H1 (cell line): ENCODE data around the gene LRP11. TPM values are rescaled to one million over a fixed set of nuclear protein-coding genes. Genes with fewer than 3 reads are reported as not detected.

Source experiments
- CTCF ChIA-PET: fragments of 300-600 bp; sonication (Branson Sonifier 250); formaldehyde crosslinking; loops from one replicate; lab custom pipeline; 2021; ENCODE audit not compliant: partially characterized antibody; lab: Charles Lee
- POLR2A ChIA-PET: fragments of 300-600 bp; sonication (Branson Sonifier 250); formaldehyde crosslinking; loops from one replicate; lab custom pipeline; 2021; ENCODE audit warnings: inconsistent platforms; ENCODE audit not compliant: partially characterized antibody; lab: Charles Lee
- DNase-seq, 2 experiments: peaks; one replicate each; pipeline versions ENCODE4 v3.0.0 to v3.0.0-alpha.2; 2010 to 2022; ENCODE audit warnings: low spot score in 2 of 2, low read depth in 1 of 2, mixed read lengths in 1 of 2
- FAIRE-seq: peaks from 2 replicates; lab custom pipeline; 2011; peaks lifted over from hg19 to GRCh38; lab: Jason Lieb, UNC
- H2AFZ ChIP-seq: 2 replicates; pipeline ENCODE4 v1.8.1; 2012; ENCODE audit warnings: low read length, inconsistent platforms
- H2AK5ac ChIP-seq: 2 replicates; pipeline ENCODE4 v1.6.1; 2013; ENCODE audit warnings: low read depth, low read length
- H2BK120ac ChIP-seq: replicated peaks from 2 replicates; pipeline ENCODE3; 2013; ENCODE audit warnings: low read depth, low read length, inconsistent platforms
- H2BK12ac ChIP-seq: 2 replicates; pipeline ENCODE4 v1.6.1; 2013; ENCODE audit warnings: low read depth, low read length
- H2BK15ac ChIP-seq: 2 replicates; pipeline ENCODE4 v1.6.1; 2013; ENCODE audit warnings: low read length
- H2BK20ac ChIP-seq: 2 replicates; pipeline ENCODE4 v1.6.1; 2013; ENCODE audit warnings: low read length
- H2BK5ac ChIP-seq: 2 replicates; pipeline ENCODE4 v1.6.1; 2013; ENCODE audit warnings: low read depth, low read length
- H3K14ac ChIP-seq: 2 replicates; pipeline ENCODE4 v1.6.1; 2013; ENCODE audit warnings: inconsistent platforms; ENCODE audit not compliant: insufficient read length
- H3K18ac ChIP-seq: 2 replicates; pipeline ENCODE4 v1.6.1; 2013; ENCODE audit warnings: low read length; ENCODE audit errors: extremely low read depth
- H3K23ac ChIP-seq: 2 replicates; pipeline ENCODE4 v1.6.1; 2013; ENCODE audit warnings: inconsistent platforms; ENCODE audit not compliant: insufficient read length
- H3K23me2 ChIP-seq: 2 replicates; pipeline ENCODE4 v1.6.1; 2013; ENCODE audit warnings: low read depth, low read length
- H3K27ac ChIP-seq: 2 replicates; pipeline ENCODE4 v1.6.1; 2011; ENCODE audit warnings: low read depth, low read length, inconsistent platforms
- H3K27me3 ChIP-seq, 4 experiments: replicated peaks in 1 of 4; 1 replicate in 1 of 4; 2 replicates in 3 of 4; pipeline versions ENCODE4 v1.6.1 to v1.8.1; 2011 to 2013; ENCODE audit warnings: low read length in 3 of 4, mild to moderate bottlenecking in 3 of 4, inconsistent platforms in 2 of 4, mixed read lengths in 2 of 4, moderate library complexity in 1 of 4; ENCODE audit not compliant: control insufficient read depth in 3 of 4, insufficient read depth in 3 of 4; ENCODE audit errors: extremely low read depth in 1 of 4
- H3K36me3 ChIP-seq, 4 experiments: 2 replicates each; pipeline versions ENCODE4 v1.6.1 to v1.8.1; 2011 to 2013; ENCODE audit warnings: mild to moderate bottlenecking in 4 of 4, low read length in 3 of 4, moderate library complexity in 2 of 4, control low read depth in 1 of 4, inconsistent platforms in 1 of 4; ENCODE audit not compliant: insufficient read depth in 4 of 4, control insufficient read depth in 2 of 4
- H3K4ac ChIP-seq: replicated peaks from 2 replicates; pipeline ENCODE3; 2013; ENCODE audit warnings: low read length, low read depth, mixed read lengths, inconsistent platforms; ENCODE audit not compliant: insufficient read length
- H3K4me1 ChIP-seq, 4 experiments: replicated peaks in 1 of 4; 1 replicate in 1 of 4; 2 replicates in 3 of 4; pipeline versions ENCODE4 v1.6.1 to v1.8.1; 2011 to 2013; ENCODE audit warnings: low read length in 3 of 4, inconsistent platforms in 2 of 4, mixed read lengths in 1 of 4; ENCODE audit not compliant: insufficient read depth in 4 of 4, control insufficient read depth in 3 of 4
- H3K4me2 ChIP-seq, 2 experiments: 2 replicates each; pipeline versions ENCODE4 v1.6.1 to v1.8.1; 2011 to 2013; ENCODE audit warnings: low read depth in 2 of 2, low read length in 2 of 2, control low read depth in 1 of 2, inconsistent platforms in 1 of 2, mild to moderate bottlenecking in 1 of 2; ENCODE audit not compliant: insufficient read depth in 1 of 2
- H3K4me3 ChIP-seq, 4 experiments: fragments of 200-600, 300-600 bp in 1 of 4; sonication (generic), shearing (Covaris generic), sonication (Bioruptor Twin) in 1 of 4; 2 replicates each; pipeline versions ENCODE4 v1.5.1 to v1.8.1; 2011 to 2016; ENCODE audit warnings: low read length in 4 of 4, low read depth in 3 of 4, control low read depth in 2 of 4, inconsistent platforms in 2 of 4, mild to moderate bottlenecking in 2 of 4, mixed read lengths in 1 of 4, moderate library complexity in 1 of 4; ENCODE audit not compliant: insufficient read depth in 2 of 4; ENCODE audit errors: extremely low read depth in 1 of 4
- H3K56ac ChIP-seq: replicated peaks from 2 replicates; pipeline ENCODE3; 2013; ENCODE audit warnings: low read depth, mild to moderate bottlenecking, mixed read lengths, low read length, inconsistent platforms; ENCODE audit not compliant: insufficient read length
- H3K79me1 ChIP-seq: 2 replicates; pipeline ENCODE4 v1.6.1; 2013; ENCODE audit warnings: low read depth, low read length, control low read depth
- H3K79me2 ChIP-seq, 2 experiments: 2 replicates each; pipeline versions ENCODE4 v1.6.1 to v1.8.1; 2012 to 2013; ENCODE audit warnings: low read length in 2 of 2, mild to moderate bottlenecking in 2 of 2, inconsistent platforms in 1 of 2; ENCODE audit not compliant: insufficient read depth in 2 of 2, control insufficient read depth in 1 of 2
- H3K9ac ChIP-seq, 4 experiments: replicated peaks in 1 of 4; 1 replicate in 1 of 4; 2 replicates in 3 of 4; pipeline versions ENCODE4 v1.6.1 to v1.8.1; 2011 to 2013; ENCODE audit warnings: low read depth in 3 of 4, low read length in 3 of 4, control low read depth in 2 of 4, mild to moderate bottlenecking in 2 of 4, moderate library complexity in 2 of 4, inconsistent platforms in 1 of 4; ENCODE audit errors: extremely low read depth in 1 of 4
- H3K9me3 ChIP-seq, 2 experiments: 2 replicates each; pipeline versions ENCODE4 v1.6.1 to v1.8.1; 2012 to 2013; ENCODE audit warnings: mild to moderate bottlenecking in 2 of 2, moderate library complexity in 2 of 2, control low read depth in 1 of 2, inconsistent platforms in 1 of 2, low read depth in 1 of 2, low read length in 1 of 2, mixed read lengths in 1 of 2; ENCODE audit not compliant: insufficient read depth in 2 of 2
- H4K20me1 ChIP-seq, 2 experiments: replicated peaks in 1 of 2; 2 replicates each; pipeline versions ENCODE3 to v1.8.1; 2011 to 2013; ENCODE audit warnings: inconsistent platforms in 2 of 2, low read length in 2 of 2, mild to moderate bottlenecking in 1 of 2; ENCODE audit not compliant: insufficient read depth in 2 of 2, control insufficient read depth in 1 of 2
- H4K5ac ChIP-seq: 2 replicates; pipeline ENCODE4 v1.6.1; 2013; ENCODE audit warnings: low read length, low read depth, mixed read lengths, inconsistent platforms; ENCODE audit not compliant: insufficient read length
- H4K8ac ChIP-seq: 2 replicates; pipeline ENCODE4 v1.8.0; 2013; ENCODE audit warnings: mild to moderate bottlenecking, moderate library complexity, low read length, inconsistent platforms; ENCODE audit not compliant: insufficient read depth; ENCODE audit errors: extremely low read depth
- H4K91ac ChIP-seq: replicated peaks from 2 replicates; pipeline ENCODE3; 2013; ENCODE audit warnings: low read length, mixed read lengths, inconsistent platforms; ENCODE audit not compliant: insufficient read length
- CBX8 ChIP-seq: fragments of 300-800, 300-1000 bp; sonication (generic); IDR thresholded peaks from 2 replicates; pipeline ENCODE4 v1.7.1; 2016; ENCODE audit warnings: low read depth, low read length, borderline replicate concordance
- EGR1 ChIP-seq: IDR thresholded peaks from 2 replicates; pipeline ENCODE4 v1.6.1; 2011; ENCODE audit warnings: low read depth, low read length, borderline replicate concordance
- MAFK ChIP-seq: IDR thresholded peaks from 2 replicates; pipeline ENCODE4 v1.6.1; 2012; ENCODE audit warnings: low read depth, mild to moderate bottlenecking, improper control_type of control experiment, low read length
- WGBS, 2 experiments: shearing (Covaris generic) in 1 of 2; methylation state at CpG; one replicate each; pipeline versions ENCODE4 v1.1.6 to v1.1.7; 2013 to 2015; ENCODE audit warnings: low lambda C conversion rate in 2 of 2, mixed read lengths in 2 of 2, inconsistent platforms in 1 of 2, low coverage in 1 of 2, missing lambda C conversion rate in 1 of 2; ENCODE audit not compliant: insufficient replicate concordance in 2 of 2, insufficient coverage in 1 of 2, insufficient read length in 1 of 2; ENCODE audit errors: extremely low coverage in 1 of 2, missing lambda C conversion rate in 1 of 2; 5-methylcytosine and 5-hydroxymethylcytosine counted together
- polyA plus RNA-seq, 7 experiments: library from polyadenylated mRNA; depleted of rRNA in 3 of 7; stranded (reverse) in 5 of 7; unstranded in 2 of 7; fragments of >200 nt in 5 of 7; fragments of 200-250 nt in 2 of 7; gene quantifications; 1 replicate in 5 of 7; 2 replicates in 1 of 7; 4 replicates in 1 of 7; pipeline versions ENCODE4 v1.2.1 to v1.2.3, GENCODE V29; 2011 to 2013; ENCODE audit warnings: missing spikeins in 2 of 7, mixed read lengths in 2 of 7
- total RNA-seq: library from RNA; stranded (reverse); fragmentation: NEBNext Ultra II Directional; extraction: Animal tissue kit (Norgen Biotek cat#: 25700); gene quantifications from 2 replicates; pipeline ENCODE4 v1.2.1, GENCODE V29; 2021

The LRP11 gene
- total and polyA plus RNA-seq, 2 of the 8 experiments (the other 6 are each of a cell fraction or from before 2014, with no cell fraction given), result 11.0 to 20.0 TPM

DNA sequence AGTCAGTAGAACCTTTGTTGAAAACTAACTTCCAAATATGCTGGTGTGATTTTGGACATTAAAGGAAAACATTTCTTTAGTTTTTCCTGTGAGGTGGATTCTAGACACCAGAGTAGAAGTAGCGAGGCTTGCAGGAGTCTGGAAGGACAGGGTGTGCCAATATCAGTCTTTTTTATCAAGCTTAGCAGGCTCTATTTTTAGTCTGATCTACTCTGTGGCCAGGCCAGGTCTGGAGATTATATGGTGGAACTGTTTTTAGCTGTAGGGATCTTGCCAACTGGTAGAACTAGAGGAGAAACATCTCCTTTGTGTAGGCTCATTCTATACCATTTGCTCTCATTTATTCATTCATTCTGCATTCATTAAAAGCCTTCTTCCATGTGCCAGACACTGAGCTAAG lies 42.7 kb downstream of the LRP11 start:
- Histone ChIP-seq H3K27ac (no peak overlapping the region), H3K4me1 (no peaks in the 10 kb centered on the region), H3K4me3 (no peak overlapping the region), H3K9ac (no peak overlapping the region), H2BK12ac (no peak overlapping the region), H4K20me1 (no peaks in the 10 kb centered on the region), H3K27me3 (no peaks in the 10 kb centered on the region), H3K18ac (no peak overlapping the region), H2BK20ac (no peak overlapping the region), H3K56ac (no peak overlapping the region), H2BK120ac (no peak overlapping the region), H4K8ac (no peak overlapping the region), H4K91ac (no peak overlapping the region), H3K4ac (no peak overlapping the region), H3K23ac (no peak overlapping the region), H2BK15ac (no peak overlapping the region), H3K4me2 (no peak overlapping the region), H2BK5ac (no peak overlapping the region), H2AK5ac (no peak overlapping the region), H2AFZ (no peak overlapping the region), H4K5ac (no peak overlapping the region), H3K14ac (no peak overlapping the region), H3K79me2 (no peaks in the 10 kb centered on the region), H3K9me3 (no peaks in the 10 kb centered on the region), H3K36me3 (no peaks in the 10 kb centered on the region), H3K23me2 (no peaks in the 10 kb centered on the region), H3K79me1 (no peaks in the 10 kb centered on the region)
- no peak for TF ChIP-seq EGR1
- TF ChIP-seq MAFK, result no peak
- TF ChIP-seq CBX8, result no peak
- DNase-seq (no peak), FAIRE-seq (no peak)
- 89% methylated on average over 1 of the region's 1 CpG; no CpG with 5 or more reads in 1 of the 2 experiments for WGBS, 2 experiments
- POLR2A ChIA-PET, result interaction anchor here (0.6 to 1.6 kb wide), 2 partner anchors 72 to 104 kb away, joined by 3 read pairs; partner anchors contain the start of genes LATS1 and PCMT1
- CTCF ChIA-PET, result interaction anchor here (1.3 to 17.8 kb wide), 4 partner anchors 10 to 103 kb away, joined by 3 to 195 read pairs (median 15); partner anchors contain the start of gene NUP43
